Heart left ventricle (tissue), 13 donors: ENCODE results near the gene CLRN1.

Source experiments
- CTCF ChIP-seq, 12 donors: fragments of 200-600 bp; sonication (generic) in 4 of 12; IDR thresholded peaks; one replicate each; pipeline versions ENCODE4 v1.5.0 to v1.8.0; 2018 to 2022; ENCODE audit warnings: antibody characterized with exemption in 12 of 12, mild to moderate bottlenecking in 5 of 12
- POLR2A ChIP-seq, 2 donors: fragments of 450-650 bp; IDR thresholded peaks; one replicate each; pipeline ENCODE4 v1.6.1; 2017; ENCODE audit warnings: antibody characterized with exemption in 2 of 2, mild to moderate bottlenecking in 2 of 2, moderate library complexity in 2 of 2
- donor health status: ischemic (EF 13 %, LVEDD 7.1; RV severe dilation, severe dysfunction).
- donor health status: DM: no; HTN: yes; CAD: no.
- donor health status: DM: no; HTN: no; CAD: no.
- donor health status: ischemic (EF 25% LVEDD 6.9; RV normal size, moderate dysfunction).
- donor health status: ischemic (EF 25% LVEDD 5.7; RV mildly dilated, moderate dysfunction).
- donor health status: ischemic (EF 35%, LVEDD 5.7; RV mildly dilated, moderate dysfunction).
- donor health status: nonischemic (EF 11% LVEDD 7.7; RV severe dilation, severe dysfunction).
- donor health status: DM: yes; HTN: yes; CAD: no.
- donor health status: PGD.
- donor health status: ischemic (EF 29% LVEDD 5.4; RV normal size, mild dysfunction).
- donor health status: nonischemic (EF 23%, LVEDD 6.1; RV moderate dilation, normal function).

GRCh38 chr3:151002003-151002981 is 29.8 kb upstream of the CLRN1 start:
- TF ChIP-seq CTCF (IDR thresholded peaks at IDR 0.05) (no peak), POLR2A (IDR thresholded peaks at IDR 0.05) (no peak)
